HG02763 (cell line): Measurements from ENCODE around the gene PKP2.
"Not testable (repeated sequence)": the region's sequence is repeated elsewhere in the genome, so short reads cannot be mapped to it uniquely, and the experiment has no call there.

ENCODE experiments used
- ATAC-seq: cut with Tn5 transposase; IDR thresholded peaks from one replicate; pipeline ENCODE4 v1.9.1; 2021; ENCODE audit warnings: mild to moderate bottlenecking, moderate library complexity; ENCODE audit not compliant: unreplicated experiment

PKP2 gene

GRCh38 chr12:32897281-32897610 is 669 bp upstream of the PKP2 start:
- no peak for ATAC-seq

- ATAC-seq = peak; percentile 23
Observed at GRCh38 chr12:32895688-32896431, 717 bp downstream of the PKP2 start.

GRCh38 chr12:32894566-32894965 is 2.0 kb downstream of the PKP2 start:
- ATAC-seq = no peak

GRCh38 chr12:32893458-32893857 is 3.1 kb downstream of the PKP2 start:
- no peak for ATAC-seq

GRCh38 chr12:32893043-32893442 is 3.5 kb downstream of the PKP2 start:
- ATAC-seq = no peak

GRCh38 chr12:32892369-32892768 is 4.2 kb downstream of the PKP2 start:
- ATAC-seq = not testable (repeated sequence)

- no peak for ATAC-seq
Observed at GRCh38 chr12:32891956-32892355, 4.6 kb downstream of the PKP2 start.

GRCh38 chr12:32891526-32891925 is 5.1 kb downstream of the PKP2 start:
- no peak for ATAC-seq

GRCh38 chr12:32889011-32889760 is 7.4 kb downstream of the PKP2 start:
- no peak for ATAC-seq

GRCh38 chr12:32887058-32887457 is 9.5 kb downstream of the PKP2 start:
- ATAC-seq = no peak

- ATAC-seq = no peak
Observed at GRCh38 chr12:32885831-32886230, 10.7 kb downstream of the PKP2 start.

GRCh38 chr12:32884962-32885361 is 11.6 kb downstream of the PKP2 start:
- ATAC-seq = no peak

GRCh38 chr12:32881702-32882101 is 14.9 kb downstream of the PKP2 start:
- no peak for ATAC-seq

- ATAC-seq = no peak
Observed at GRCh38 chr12:32881107-32881506, 15.5 kb downstream of the PKP2 start.

GRCh38 chr12:32879066-32879465 is 17.5 kb downstream of the PKP2 start:
- ATAC-seq = not testable (repeated sequence)

- ATAC-seq = no peak
Observed at GRCh38 chr12:32877601-32878459, 18.7 kb downstream of the PKP2 start.

- no peak for ATAC-seq
Observed at GRCh38 chr12:32876004-32876403, 20.6 kb downstream of the PKP2 start.

GRCh38 chr12:32874975-32875374 is 21.6 kb downstream of the PKP2 start:
- no peak for ATAC-seq

- no peak for ATAC-seq
Observed at GRCh38 chr12:32874078-32874477, 22.5 kb downstream of the PKP2 start.

- not testable (repeated sequence) for ATAC-seq
Observed at GRCh38 chr12:32872416-32872815, 24.2 kb downstream of the PKP2 start.

- ATAC-seq = no peak
Observed at GRCh38 chr12:32870716-32871115, 25.9 kb downstream of the PKP2 start.

- ATAC-seq = no peak
Observed at GRCh38 chr12:32868885-32869284, 27.7 kb downstream of the PKP2 start.
